ENCODE measurements around the gene MED12L.

DNA sequence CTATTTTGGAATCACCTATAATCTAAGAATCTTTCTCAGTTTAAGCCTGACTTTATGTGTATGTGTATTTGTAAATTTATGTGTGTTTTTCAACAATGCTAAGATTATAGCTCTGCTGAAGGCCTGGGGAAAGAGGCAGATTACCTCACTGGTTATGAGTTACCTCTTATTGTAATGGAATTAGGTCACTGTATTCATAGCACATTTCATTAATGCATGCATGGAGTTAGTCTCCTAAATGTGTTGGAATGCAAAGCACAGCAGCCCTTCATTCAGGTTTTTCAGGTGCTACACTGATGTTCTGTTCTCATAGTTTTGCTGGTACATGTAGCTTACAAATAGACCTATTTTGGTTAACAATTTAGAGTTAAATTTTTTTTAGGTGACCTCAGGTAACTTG lies 221.7 kb downstream of the MED12L start:
- TF ChIP-seq, protein P1, sequence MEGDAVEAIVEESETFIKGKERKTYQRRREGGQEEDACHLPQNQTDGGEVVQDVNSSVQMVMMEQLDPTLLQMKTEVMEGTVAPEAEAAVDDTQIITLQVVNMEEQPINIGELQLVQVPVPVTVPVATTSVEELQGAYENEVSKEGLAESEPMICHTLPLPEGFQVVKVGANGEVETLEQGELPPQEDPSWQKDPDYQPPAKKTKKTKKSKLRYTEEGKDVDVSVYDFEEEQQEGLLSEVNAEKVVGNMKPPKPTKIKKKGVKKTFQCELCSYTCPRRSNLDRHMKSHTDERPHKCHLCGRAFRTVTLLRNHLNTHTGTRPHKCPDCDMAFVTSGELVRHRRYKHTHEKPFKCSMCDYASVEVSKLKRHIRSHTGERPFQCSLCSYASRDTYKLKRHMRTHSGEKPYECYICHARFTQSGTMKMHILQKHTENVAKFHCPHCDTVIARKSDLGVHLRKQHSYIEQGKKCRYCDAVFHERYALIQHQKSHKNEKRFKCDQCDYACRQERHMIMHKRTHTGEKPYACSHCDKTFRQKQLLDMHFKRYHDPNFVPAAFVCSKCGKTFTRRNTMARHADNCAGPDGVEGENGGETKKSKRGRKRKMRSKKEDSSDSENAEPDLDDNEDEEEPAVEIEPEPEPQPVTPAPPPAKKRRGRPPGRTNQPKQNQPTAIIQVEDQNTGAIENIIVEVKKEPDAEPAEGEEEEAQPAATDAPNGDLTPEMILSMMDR (IDR thresholded peaks at IDR 0.05; ENCODE audit: low read length): no peak
- TF ChIP-seq EZH2 (optimal IDR thresholded peaks at IDR 0.05; ENCODE audit: low read depth, low read length): no peak
- TF ChIP-seq EZH2phosphoT487 (IDR thresholded peaks at IDR 0.05; ENCODE audit: low read length): no peak
